Measurements from ENCODE around the gene SDC4.

The SDC4 gene

GRCh38 chr20:45297786-45298497, 50.3 kb downstream of the SDC4 start:
- DNase-seq (ENCODE audit: low read depth): no peak

DNA sequence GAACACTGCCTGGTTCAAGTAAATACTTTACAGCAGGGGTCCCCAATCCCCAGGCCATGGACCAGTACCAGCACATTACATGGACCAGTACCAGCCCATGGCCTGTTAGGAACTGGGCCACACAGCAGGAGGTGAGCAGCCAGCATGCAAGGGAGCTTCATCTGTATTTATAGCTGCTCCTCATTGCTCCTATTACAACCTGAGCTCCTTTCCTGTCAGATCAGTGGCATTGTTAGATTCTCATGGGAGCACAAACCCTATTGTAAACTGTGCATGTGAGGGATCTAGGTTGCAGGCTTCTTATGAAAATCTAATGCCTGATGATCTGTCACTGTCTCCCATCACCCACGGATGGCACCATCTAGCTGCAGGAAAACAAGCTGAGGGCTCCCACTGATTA, 53.6 kb downstream of the SDC4 start:
- DNase-seq (ENCODE audit: low read depth): no peak

- no peak for DNase-seq (ENCODE audit: low read depth)
These were observed 54.2 kb downstream of the SDC4 start for GRCh38 chr20:45294003-45294368.

DNA sequence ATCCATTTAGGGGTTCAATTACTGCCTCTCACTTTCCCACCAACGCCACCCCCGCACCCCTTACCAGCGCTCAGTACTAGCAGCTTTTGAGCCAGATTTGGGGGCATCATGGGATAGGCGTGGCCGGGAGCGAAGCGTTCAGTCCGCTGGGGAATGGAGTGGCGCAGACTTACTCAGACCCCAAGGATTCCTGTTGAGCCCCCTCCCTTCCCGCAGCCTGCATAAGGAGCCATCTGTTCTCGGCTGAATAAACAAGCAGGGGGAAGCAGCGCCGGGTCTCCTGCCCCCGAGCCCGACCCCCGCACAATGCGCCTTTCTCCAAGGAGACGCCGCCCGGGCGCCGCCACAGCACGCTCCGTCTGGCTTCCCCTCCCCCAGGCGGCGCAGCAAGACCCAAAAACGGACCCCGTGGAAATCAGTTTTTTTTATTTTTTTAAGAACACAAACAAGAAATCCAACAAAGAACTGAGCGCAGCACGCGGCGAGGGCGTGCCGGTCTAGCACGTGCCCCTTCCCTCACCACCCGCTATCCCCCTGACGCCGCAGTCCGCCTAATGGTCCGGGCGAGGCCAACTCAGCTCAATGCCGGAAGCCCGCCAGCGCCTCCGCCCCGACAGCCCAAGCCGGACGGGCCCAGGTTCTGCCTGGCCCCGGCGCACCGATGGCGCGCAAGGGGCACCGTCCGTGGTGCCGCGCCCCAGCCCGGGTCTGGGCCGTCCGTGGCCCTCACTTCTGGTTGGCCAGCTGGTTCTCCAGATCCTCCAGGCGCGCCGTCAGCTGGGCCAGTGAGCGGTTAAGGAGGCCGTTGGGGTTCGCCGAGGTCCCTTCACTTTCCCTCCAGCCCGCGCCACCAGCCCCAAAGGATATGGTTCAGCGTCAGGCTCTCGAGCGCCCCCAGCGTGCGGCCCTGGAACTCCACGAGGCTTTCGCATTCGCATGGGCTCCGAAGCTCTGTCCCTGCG, 54.9 kb downstream of the SDC4 start:
- DNase-seq (ENCODE audit: low read depth): peak; percentile 77

DNA sequence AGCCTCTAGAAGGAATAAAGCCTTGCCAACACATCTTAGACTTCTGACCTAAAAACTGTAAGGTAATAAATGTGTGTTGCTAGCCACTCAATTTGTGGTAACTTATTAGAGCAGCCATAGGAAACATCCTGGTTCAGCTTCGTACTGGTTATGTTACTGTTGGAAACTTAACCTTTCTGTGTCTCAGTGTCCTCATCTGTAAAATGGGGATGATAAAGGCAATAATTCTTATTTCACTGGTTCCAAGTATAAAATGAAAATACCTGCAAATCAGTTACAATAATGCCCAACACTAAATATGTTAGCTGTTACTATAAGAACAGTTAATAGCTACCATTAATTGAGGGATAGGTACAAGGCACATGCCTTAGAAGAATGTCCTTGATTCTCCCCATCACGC, 55.9 kb downstream of the SDC4 start:
- no peak for DNase-seq (ENCODE audit: low read depth)

GRCh38 chr20:45291526-45291925, 56.7 kb downstream of the SDC4 start:
- no peak for DNase-seq (ENCODE audit: low read depth)

- DNase-seq (ENCODE audit: low read depth): peak; percentile 39
These were observed 57.4 kb downstream of the SDC4 start for GRCh38 chr20:45290677-45291355.

GRCh38 chr20:45289942-45290676, 58.1 kb downstream of the SDC4 start:
- no peak for DNase-seq (ENCODE audit: low read depth)

DNA sequence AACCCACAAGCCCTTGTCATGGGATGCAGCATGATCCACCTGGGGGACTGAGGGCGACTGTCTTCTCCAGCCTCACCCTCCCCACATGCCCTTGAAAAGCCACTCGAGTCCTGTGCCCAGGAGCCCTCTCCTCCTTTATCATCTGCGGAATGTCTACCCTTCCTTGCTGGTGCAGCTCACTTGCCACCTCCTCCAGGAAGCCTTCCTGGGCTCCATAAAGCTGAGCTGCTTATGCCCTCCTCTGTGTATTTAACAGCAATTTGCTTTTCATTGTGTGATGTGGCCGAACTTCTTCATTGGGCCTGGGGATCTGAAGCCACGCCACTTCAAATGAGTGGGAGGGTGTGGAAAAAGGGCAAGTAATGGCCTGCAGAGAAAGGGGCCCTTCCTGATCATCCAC, 59.4 kb downstream of the SDC4 start:
- DNase-seq (ENCODE audit: low read depth): no peak

- no peak for DNase-seq (ENCODE audit: low read depth)
These were observed 59.8 kb downstream of the SDC4 start for GRCh38 chr20:45288376-45288775.

GRCh38 chr20:45283551-45284057, 64.6 kb downstream of the SDC4 start:
- no peak for DNase-seq (ENCODE audit: low read depth)

DNA sequence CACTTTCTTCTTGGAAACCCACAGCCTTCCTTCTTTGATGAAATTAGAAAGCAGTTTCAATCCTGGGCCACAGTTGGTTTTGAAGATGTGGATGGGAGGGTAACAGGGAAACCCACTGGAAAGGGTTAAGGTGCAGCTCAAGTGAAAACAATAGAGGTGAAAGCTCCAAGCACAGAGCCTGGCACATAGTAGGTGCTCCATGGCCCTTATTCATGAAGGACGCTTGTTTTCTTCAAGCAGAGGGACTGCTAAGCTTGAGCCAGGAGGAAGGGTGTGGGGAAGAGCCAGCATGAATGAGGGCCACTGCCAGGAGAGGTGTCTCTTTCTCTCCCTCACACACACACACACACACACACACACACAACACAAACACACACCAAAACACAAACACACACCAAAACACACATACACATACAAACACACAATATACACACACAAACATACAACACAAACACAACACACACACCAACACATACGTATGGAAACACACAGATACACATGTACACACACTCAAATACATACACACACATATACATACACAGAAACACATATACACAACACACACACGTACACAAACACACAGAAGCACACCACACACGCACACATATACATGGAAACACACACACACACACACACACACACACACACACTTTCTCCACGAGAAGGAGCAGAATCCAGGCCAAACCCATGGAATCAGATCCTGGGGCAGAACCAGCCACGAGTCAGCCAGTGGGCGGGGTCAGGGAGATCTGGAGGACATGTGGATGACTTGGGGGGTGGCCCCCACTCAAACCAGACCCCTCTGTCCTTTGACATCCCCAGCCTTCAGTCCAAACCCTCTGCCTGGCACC, 65.3 kb downstream of the SDC4 start:
- DNase-seq (ENCODE audit: low read depth): no peak

DNA sequence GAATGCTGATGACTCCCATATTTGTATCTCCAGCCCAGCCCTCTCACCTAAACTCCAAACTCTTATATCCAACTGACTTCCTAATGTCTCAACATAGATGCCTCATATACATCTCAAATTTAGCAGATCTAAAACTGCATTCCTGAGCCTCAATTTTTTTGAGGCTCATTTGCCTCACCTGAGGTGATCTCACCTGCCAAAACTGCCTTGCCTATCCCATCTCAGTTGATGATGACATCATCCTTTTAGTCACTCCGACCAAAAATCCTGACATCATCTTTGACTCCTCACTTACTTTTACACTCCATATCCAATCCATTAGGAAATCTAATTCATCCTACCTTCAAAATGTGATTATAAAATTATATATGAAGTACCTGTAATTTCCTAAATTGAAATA, 68.2 kb downstream of the SDC4 start:
- DNase-seq (ENCODE audit: low read depth): no peak

GRCh38 chr20:45275338-45275737, 72.9 kb downstream of the SDC4 start:
- no peak for DNase-seq (ENCODE audit: low read depth)

All from activated T-helper 9 cell treated with anti-CD3 and anti-CD28 coated beads, Interleukin-2, amount 50 U/mL, for 16 hours (primary cell).